Measurements from ENCODE around the gene SPTSSB.

SPTSSB gene

DNA sequence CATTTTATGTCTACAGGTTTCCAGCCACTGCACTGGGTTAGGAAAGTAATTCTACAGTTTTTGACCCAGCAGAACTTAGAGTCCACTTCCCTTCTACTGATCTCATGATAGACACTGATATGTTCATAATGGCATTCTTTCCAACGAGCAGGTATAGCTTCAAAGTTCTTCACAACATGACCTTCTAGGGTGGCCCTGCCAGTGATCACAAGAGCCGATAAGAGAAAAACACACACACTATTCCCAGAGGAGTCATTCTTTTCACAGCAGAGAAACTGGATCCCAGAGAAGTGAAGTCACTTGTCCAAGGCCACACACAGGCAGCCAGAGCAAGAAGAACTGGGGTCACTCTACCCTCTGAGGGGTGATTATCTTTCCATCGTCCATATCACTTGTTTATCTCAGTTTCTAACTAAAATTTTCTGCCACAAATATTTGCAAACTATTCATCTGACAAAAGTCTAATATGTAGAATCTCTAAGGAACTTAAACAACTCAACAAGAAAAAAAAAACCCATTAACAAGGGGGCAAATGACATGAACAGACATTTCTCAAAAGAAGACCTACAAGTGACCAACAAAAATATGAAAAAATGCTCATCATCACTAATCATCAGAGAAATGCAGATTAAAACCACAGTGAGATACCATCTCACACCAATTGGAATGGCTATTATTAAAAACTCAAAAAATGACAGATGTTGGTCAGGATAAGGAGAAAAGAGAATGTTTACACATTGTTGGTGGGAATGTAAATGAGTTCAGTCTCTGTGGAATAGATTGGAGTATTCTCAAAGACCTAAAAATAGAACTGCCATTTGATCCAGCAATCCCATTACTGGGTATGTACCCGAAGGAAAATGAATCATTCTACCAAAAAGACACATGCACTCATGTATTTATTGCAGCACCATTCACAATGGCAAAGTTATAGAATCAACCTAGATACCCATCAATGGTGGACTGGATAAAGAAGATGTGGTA lies 31.5 kb downstream of the SPTSSB start:
- no peak for DNase-seq (ENCODE audit: low read depth in 1 of 2, low spot score in 1 of 2)

DNA sequence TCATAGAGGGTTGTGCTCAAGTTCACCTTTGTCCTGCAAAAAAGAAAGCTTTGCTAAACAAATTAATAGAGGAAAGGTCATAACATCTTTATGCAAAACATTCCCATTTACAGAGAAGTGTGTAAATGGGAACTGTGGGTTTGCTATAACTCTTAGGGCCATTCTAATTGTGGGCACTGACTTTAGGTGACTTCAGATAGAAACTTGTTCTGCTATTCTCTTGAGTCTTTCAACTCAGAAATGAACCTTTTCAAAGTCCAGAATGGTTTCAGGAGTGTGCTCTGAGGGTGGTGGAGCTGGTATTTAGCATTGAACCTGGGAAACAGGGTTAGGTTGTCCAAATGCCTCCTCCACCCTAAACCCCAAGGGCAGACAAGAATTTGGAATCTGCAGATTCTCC lies 34.0 kb downstream of the SPTSSB start:
- no peak for DNase-seq (ENCODE audit: low read depth in 1 of 2, low spot score in 1 of 2)

DNA sequence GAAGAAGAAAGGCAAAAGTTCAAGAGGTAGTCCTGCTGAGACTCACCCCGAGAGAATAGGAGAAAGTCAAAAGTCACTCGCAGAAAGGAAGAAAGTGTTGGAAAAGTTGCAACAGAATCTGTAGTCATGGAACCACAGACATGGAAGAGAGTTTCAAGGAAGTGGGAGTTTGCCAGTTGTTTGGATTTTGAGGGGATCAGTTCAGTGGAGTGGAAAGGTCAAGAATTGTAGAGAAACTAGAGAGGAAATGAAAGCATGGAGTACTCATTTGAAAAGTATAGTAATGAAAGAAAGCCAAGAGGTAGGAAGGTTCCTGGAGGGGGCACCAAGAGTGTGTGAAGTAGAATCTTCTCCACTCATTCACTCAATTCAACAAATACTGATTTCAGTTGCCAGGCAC lies 34.7 kb downstream of the SPTSSB start:
- DNase-seq (ENCODE audit: low read depth in 1 of 2, low spot score in 1 of 2), result no peak

DNA sequence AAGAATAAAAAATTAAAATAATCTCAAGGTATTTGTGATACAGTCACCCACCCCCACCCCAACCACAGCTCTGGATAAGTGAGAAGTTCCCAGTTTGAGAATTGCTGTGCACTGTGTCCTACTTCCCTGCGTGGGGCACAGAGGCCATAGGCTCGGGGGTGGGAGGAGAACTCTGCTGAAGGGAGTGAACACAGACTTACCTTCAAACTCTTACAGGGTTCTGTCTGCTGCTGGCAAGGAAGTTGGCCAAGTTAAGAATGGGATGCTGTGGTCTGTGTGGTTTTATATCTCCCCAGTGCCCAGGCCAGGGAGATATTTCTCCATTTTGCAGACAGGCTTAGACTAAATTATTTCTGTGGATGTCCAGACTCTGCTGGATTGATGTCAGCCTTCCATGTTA lies 37.6 kb downstream of the SPTSSB start:
- no peak for DNase-seq (ENCODE audit: low read depth in 1 of 2, low spot score in 1 of 2)

DNA sequence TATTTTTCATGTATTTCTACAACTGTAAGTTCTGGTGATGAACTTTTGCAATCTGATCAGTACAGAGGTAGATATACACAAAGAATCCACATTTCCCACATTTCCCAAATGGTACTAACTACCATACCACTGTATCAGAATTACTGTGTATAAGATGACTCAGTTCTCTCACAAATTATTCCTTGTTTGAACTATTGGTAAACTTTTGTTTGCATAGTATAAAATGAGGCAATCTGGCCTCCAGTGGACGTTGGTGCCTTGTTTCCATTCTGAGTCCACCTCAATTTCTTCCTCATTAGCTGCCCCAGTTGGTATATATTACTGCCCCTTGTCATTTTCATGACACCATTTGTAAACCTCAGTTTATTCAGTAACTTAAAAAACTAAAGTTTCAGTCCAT lies 38.5 kb downstream of the SPTSSB start:
- DNase-seq (ENCODE audit: low read depth in 1 of 2, low spot score in 1 of 2), result no peak

DNA sequence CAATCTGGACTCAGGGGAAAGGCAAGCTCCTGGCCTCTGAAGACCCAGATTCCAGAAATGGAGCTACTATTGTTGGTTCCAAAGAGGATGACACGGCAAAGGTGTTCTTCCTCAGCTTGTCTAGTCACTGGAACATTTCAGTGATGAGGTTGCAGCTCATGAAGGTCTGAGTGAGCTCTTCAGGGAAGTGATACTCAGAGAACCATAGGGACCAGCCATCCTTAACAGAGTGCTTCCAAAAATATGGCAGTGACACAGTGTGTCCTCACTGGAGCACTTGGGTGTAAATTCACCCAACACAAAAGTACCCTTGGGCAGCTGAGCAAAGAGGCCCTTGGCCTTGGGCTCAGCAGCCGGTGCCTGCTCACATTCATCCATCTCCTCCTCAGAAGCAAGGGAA lies 46.3 kb downstream of the SPTSSB start:
- DNase-seq (ENCODE audit: low read depth in 1 of 2, low spot score in 1 of 2), result no peak

DNA sequence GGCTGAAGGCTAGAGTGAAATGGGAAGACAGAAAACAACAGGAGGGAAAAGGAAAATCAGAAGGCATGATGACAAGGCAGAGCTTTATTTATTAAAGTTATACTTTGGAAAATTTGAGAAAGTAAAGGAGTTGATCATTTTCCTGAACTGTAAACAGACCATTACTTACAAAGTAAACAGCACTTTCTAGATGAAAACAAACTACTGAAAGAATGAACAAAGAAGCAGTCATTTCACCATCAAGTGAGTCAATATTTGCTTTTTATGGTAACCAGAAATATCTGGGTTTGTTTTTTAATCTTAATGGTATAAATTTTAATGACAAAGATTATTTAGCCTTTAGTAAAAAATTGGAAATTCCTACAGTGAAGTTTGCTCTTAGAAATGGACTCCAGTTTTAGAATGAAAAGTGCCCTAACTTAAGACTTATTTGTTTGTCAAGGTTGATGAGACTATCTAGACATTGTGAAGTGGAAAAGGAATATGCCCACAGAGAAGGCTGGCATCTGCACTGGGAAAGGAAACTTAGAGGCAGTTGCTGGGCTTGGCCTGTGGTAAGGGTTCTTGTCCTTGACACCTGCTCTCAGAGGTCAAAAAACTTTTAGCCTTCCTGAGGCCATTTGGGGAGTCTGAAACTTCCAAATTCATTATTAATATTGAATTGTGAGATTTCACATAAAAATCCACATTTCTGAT lies 47.2 kb downstream of the SPTSSB start:
- DNase-seq (ENCODE audit: low read depth in 1 of 2, low spot score in 1 of 2), result no peak

DNA sequence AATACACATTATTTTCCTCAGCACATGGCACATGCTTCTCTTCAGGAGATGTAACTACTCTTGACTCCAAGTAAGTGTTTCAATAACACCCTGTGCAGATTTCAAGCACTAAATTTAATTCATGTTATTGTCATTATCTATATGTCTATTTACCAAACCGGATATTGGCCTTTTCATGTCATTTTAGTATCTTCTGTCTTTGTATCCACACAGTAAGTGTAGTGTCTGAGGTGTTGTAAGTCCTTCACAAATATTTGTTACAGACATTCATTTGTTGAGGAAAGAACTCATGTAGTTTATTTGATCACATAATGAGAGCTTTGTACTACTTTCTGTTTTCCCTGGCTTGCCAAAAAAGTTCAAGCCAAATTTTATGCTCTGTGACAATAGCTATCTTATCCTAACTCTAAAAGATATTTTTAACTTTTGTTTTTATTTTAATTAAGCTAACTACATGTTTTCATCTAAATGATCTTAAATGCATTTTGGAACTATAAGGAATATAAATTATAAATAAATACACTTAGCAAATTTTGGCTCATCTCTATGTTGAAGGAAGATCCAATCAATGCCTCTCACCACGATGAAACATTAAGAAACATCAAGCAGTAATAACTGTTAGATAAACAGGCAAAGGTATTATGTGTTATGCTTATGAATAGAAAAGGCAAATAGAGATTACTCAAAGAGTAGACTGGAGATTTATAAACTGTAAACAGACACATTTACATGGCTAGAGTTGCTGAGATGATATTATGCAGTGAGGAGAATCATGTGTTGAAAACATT lies 48.3 kb downstream of the SPTSSB start:
- no peak for DNase-seq (ENCODE audit: low read depth in 1 of 2, low spot score in 1 of 2)

DNA sequence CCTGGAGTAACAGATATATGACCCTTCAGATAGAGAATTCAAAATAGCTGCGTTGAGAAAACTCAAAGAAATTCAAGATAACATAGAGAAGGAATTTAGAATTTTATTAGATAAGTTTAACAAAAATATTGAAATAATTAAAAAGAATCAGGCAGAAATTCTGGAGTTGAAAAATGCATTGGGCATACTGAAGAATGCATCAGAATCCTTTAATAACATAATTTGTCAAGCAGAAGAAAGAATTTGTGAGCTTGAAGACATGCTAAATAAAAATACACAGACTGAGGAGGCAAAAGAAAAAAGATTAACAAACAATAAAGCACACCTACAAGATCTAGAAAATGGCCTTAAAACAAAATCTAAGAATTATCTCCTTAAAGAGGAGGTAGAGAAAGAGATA lies 50.5 kb downstream of the SPTSSB start:
- no peak for DNase-seq (ENCODE audit: low read depth in 1 of 2, low spot score in 1 of 2)

DNA sequence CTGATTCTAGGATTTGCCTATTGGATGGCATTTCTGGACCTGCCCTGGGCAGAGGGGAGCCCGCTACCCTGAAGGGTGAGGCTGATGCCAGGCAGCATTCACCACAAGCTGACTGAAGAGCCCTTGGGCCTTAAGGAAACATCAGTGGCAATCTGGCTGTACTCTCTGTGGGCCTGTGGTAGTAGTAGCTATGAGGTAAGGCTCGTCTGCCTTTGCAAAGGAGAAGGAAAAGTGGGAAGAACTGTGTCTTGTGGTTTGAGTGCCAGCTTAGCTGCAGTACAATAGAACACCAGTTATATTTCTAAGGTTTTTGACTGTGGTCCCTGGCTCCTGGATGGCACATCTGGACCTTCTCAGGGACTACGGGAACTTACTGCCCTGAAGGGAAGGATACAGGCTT lies 51.5 kb downstream of the SPTSSB start:
- no peak for DNase-seq (ENCODE audit: low read depth in 1 of 2, low spot score in 1 of 2)

DNA sequence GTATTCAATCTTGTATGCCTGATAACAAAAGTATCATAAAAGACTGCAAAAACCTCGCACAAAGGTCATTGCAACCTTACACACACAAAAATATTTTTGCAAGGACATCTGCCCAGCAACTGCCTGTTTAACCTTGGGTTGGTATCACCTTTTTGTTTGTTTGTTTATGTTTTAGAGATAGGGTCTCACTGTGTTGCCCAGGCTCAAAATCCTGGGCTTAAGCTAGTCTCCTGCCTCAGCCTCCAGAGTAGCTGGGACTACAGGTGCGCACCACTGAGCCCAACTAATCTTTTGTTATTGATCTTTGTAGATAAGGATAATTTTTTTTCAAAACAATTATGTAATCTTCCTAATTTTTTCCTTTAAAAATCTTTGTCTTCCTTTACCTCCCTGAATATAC lies 54.2 kb downstream of the SPTSSB start:
- no peak for DNase-seq (ENCODE audit: low read depth in 1 of 2, low spot score in 1 of 2)

DNA sequence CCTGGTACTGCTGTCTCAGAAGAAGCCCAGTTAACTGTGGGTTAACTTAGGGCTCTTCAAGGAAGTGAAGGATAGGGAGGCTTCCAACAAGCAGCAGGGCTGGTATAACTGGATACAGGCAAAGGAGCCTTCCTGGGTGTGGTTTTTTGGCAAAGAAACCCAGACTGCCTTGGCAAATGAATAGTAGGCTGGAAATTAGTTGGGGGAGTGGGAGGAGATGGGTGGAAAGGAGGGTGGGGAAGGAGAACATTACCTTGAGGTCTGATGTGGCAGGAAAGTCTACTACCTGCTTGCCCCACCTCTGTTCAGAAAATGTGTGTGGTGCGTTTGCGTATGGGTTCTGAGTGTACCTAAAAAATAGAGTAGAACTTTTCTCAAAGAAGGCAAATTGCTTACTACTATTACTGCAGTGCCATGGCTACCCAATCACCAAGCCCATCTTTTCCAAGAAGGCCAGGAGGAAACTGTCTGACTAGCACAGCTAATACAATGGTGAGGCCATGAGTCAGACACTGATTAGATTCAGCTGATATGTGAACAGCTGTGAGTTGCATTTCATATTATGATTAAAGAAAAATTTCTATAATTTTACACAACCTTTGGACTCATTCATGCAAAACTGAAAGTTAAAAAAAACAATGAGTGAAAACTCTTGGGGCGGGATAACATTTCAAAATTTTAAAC lies 55.2 kb downstream of the SPTSSB start:
- no peak for DNase-seq (ENCODE audit: low read depth in 1 of 2, low spot score in 1 of 2)

DNA sequence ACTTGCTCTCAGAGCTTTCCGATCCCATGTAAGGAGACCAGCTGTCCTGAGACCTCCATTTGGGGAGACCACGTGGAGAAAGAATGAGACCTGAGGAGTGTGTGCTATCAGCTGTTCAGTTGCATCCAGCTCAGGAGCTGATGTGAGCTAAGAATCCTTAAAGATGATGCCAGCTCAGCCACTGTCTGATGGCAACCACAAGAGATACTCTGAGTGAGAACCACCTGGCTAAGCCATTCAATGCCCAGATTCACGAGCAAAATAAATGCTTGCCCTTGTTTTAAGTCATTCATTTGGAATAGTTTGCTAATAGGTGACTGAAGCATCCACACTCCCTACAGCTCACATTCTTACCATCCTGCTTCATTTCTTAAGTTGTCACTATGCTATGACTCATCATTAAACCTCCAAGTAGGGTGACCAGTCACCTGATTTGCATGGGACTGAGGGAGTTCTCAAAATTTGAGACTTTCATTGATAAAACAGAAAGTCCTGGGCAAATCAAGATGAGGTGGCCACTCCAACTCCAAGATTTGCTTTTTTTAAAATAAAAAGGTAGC lies 56.4 kb downstream of the SPTSSB start:
- DNase-seq (ENCODE audit: low read depth in 1 of 2, low spot score in 1 of 2), result no peak

DNA sequence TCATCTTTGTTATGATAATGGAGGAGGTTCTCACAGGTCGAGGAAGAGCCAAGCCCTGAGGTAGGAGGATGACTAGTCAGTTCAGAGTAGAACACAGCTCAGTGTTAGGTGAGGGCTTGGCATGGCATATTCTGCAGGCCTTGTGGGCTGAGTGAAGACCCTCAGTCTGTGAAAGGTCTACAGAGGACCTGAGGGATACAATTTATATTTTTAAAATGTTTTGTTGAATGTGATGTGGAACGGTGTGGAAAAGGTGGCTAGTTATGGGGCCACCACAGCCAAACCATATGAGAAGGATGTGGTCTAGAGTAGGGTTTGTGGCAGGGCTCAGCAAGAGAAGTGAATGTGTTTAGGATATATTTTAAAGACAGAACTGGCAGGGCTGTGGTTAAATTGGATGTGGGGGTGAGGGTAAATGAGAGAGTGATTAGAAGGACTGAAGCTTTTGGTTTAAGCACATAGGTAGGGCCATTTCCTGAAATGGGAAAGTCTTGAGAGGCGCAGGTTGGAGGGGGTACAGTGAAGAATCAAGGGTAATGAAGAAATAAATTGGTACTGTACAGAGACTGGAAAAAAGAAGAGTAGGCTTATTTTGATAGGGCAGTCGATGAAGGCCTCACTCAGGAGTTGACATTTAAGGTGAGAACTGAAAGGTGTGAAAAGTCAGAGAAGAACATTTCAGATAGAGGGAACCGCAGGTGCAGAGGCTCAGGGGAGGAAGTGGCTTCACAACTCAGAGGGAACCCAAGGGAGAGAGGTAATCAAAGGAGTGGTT lies 60.5 kb downstream of the SPTSSB start:
- no peak for DNase-seq (ENCODE audit: low read depth in 1 of 2, low spot score in 1 of 2)

DNA sequence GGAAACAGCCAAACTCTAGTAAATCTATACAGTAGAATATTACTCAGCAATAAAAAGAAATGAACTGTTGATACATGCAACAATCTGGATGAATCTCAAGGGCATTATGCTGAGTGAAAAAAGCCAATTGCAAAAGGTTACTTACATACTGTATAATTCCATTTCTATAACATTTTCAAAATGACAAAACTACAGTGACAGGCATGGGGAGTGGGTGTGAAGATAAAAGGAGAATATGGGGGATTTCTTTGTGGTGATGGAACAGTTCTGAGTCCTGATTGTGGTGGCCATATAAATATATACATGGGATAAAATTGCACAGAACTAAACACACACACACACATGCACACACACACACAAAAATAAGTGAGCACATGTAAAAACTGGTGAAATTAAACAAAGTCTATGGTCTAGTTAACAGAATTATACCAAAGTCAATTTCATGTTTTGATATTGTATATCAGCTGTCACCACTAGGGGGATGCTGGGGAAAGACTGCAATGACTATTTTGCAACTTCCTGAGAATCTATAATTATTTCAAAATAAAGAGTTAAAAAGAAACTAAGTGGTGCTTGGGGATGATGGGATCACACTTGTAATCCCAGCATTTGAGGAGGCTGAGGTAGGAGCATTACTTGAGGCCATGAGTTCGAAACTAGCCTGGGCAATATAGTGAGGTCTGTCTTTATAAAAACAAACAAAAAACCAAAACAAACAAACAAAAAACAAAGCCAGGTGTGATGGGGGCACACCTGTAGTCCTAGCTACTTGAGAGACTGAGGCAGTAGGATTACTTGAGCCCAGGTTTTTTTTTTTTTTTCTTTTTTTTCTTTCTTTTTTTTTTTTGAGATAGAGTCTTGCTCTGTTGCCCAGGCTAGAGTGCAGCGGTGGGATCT lies 66.0 kb downstream of the SPTSSB start:
- DNase-seq (ENCODE audit: low read depth in 1 of 2, low spot score in 1 of 2), result no peak

DNA sequence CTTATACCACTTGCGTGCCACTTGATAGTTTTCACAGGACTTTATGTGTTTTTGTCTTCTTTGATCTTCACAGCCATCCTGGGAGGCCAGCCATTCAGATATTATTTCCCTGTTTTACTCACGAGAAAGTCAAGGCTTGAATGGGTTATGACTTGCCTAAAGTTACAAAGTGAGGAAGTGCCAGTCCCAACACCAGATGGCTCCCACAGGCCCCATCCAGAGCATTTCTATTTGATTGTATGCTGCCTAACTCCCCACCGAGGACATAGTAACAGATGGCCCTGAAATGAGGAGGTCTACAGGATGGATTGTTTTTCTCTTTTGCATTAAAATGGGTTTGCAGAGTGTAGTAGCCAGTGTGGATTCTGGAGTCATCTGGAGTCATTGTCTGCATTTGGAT lies 74.5 kb downstream of the SPTSSB start:
- DNase-seq (ENCODE audit: low read depth in 1 of 2, low spot score in 1 of 2), result no peak

DNA sequence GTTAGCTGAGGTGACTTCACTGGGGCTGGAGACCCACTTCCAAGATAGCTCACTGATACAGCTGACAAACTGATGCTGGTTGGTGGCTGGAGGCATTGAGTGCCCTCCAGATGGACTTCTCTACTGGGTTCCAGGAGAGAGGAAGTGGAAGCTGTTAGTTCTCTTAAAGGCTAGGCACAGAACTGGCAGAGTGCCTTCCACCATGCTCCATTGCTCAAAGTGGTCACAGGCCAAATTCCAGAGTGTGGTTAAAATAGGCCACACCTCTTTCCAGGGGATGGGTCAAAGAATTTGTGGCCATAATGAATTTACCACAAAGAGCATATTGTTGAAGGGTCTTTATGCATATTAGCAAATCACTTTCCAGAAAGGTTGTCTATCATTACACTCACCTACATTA lies 76.0 kb downstream of the SPTSSB start:
- no peak for DNase-seq (ENCODE audit: low read depth in 1 of 2, low spot score in 1 of 2)
